IPS-NIHi11 (cell line): ENCODE results near the gene ROBO2.
A peak's percentile ranks its signal among the peaks of the same experiment; 100 is the strongest.

Source experiments
- DNase-seq: peaks from one replicate; pipeline ENCODE4 v3.0.0; 2012; ENCODE audit warnings: mixed read lengths, low spot score

Gene ROBO2

GRCh38 chr3:77682162-77682561 lies 642.3 kb downstream of the ROBO2 start:
- DNase-seq: no peak

- DNase-seq: no peak
Measured at GRCh38 chr3:77684115-77684514, 644.2 kb downstream of the ROBO2 start.

- DNase-seq: no peak
Measured at GRCh38 chr3:77685713-77686112, 645.8 kb downstream of the ROBO2 start.

- DNase-seq: peak; percentile 21
Measured at GRCh38 chr3:77686560-77686959, 646.7 kb downstream of the ROBO2 start.

GRCh38 chr3:77687545-77687944 lies 647.6 kb downstream of the ROBO2 start:
- DNase-seq: no peak

GRCh38 chr3:77690284-77690845 lies 650.5 kb downstream of the ROBO2 start:
- DNase-seq: no peak

- DNase-seq: no peak
Measured at GRCh38 chr3:77693147-77693546, 653.2 kb downstream of the ROBO2 start.

GRCh38 chr3:77699125-77699691 lies 659.3 kb downstream of the ROBO2 start:
- DNase-seq: no peak
